Erythroblast (primary cell): ENCODE results near the gene KIAA0753.

ENCODE experiments used
- GATA1 ChIP-seq: IDR thresholded peaks from 2 replicates; pipeline ENCODE4 v1.6.1; 2011; ENCODE audit warnings: low read depth, mild to moderate bottlenecking, control low read depth, low read length, moderate library complexity
- POLR2A ChIP-seq: IDR thresholded peaks from 2 replicates; pipeline ENCODE4 v1.6.1; 2011; ENCODE audit warnings: mild to moderate bottlenecking, low read length

- TF ChIP-seq POLR2A (peak; percentile 87), GATA1 (no peak)
These were observed 10.9 kb upstream of the KIAA0753 start, which contains the start of the genes C17orf100 and MED31 for GRCh38 chr17:6651354-6651918.
